Ammon's horn (tissue), 1 donor: ENCODE data around the gene EPHA5.
A peak's percentile ranks its signal among the peaks of the same experiment; 100 is the strongest.

Experiments
- DNase-seq: peaks from one replicate; pipeline ENCODE4 v3.0.0-alpha.2; 2016; ENCODE audit warnings: low spot score

EPHA5 gene

DNA sequence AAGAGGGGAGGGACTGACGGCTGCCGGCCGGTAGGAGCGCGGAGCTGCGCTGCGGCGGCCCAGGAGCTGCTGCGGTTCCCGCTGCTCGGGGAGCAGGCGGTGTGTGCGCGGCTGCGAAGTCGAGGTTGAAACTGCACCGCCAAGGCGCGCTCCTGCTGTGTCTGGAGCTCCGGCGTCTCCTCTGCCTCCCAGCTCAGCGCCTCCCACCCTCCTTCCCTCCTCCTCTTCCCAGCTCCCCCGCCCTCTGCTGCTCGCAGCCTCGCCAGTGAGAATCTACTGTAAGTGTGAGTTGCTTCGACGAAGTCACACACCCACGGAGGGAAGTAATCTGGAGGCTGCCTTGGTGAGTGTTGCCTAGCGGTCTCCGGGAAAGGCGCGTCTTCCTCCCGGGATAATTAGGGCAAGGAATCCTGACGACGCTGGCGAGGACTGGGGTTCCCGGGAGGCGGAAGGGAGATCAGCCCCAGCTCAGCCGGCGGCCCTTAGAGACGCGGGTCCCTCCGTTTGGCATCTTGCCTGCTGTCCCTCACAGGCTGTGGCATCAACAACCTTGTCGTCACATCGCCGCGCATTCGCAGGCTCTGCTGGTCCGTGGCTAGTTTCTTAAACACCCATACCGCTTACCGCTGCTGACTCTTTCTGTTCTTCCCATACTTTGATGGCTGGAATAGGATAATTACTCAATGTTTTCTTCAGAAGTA, at the start of gene EPHA5:
EPHA5 (minus strand) TSS at position 159 of the 701 bp plus-strand sequence. CDS start 747 bp downstream, outside the sequence.
- peak; percentile 84 for DNase-seq

DNA sequence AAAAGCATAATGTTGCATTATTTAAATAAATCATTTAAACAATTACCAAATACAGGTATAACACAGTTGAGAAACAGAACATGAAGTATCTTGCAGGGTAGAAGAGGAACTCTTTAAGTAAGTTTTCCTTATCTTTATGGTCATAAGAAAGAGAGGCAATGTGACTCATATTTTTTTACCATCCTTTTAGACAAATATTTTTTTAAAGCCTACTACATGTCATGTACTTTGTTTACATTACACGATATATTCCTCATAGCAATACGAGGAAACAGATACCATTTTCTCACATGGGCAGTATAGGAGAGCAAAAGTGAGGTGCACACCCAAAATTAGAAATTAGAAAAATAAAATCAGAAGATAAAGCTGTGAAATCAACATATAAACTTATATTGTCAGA, 49.3 kb upstream of the EPHA5 start:
- no peak for DNase-seq

DNA sequence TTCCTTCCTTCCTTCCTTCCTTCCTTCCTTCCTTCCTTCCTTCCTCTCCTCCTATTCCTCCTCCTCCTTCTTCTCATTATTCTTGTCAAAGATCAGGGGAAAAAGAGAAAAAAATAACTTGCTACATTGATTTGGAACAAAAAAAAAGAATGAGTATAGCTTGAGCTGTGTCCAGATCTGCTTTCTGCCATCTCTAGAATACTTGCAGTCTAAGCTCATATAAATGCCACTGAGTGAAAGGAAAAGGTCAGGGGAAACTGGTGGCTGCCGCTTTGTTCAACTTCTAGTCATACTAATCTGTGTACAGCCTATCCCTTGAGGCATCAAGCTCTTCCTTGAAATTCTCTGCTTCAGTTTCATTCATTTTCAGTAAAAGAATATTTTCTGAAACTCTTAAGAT, 28.3 kb upstream of the EPHA5 start:
- DNase-seq = no peak

DNA sequence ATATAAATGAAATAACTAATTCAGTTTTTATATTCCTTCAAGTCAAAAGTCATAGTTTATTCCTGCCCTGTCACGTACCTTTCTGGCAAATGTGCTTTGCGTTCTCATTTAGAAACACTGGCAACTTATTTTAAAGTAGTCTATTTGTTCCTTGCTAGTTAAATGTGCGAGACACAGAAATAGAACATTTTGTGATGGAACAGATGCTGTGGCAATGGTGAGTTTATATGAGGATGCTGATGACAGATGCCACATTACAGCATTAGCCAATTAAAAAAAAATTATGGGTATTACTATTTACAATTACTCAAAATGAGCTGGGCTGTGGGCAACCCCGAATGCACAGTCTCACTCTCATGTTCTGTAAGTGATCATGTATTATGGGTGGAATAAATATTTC, 26.1 kb upstream of the EPHA5 start:
- peak; percentile 53 for DNase-seq

DNA sequence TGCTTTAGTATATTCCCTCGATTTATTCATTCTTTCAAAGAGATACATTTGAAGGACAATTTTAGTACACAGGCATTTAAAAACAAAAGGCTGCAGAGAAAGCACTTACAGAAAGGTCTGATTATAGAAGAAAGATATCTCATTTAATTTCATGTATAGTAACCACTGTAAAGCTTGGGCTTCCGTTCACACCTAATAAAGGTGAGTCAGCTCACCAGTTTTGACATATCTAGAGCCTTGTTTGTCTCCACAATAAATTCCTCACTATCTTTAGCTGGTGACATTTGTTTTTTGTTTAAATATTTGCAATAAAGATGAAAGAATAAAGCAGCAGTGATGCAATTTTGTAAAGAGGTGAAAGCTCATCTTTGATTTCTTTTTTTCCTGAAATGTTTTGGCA, 1.1 kb upstream of the EPHA5 start:
- DNase-seq = no peak

DNA sequence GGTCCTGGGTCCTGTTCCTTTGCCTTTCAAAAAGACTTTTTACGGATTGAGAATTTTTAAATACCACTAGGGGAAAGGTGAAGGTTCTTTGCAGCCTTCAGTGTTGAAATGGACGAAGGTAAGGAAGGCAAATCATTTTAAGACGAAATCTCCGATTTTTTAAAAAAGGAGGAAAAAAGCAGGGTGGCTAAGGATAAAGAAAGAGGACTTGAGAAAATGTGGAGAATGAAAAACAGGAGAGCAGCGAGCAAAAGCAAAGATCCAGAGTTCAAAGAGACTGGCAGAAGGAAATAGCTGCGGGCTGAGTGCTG, 314 bp downstream of the EPHA5 start:
- no peak for DNase-seq

DNA sequence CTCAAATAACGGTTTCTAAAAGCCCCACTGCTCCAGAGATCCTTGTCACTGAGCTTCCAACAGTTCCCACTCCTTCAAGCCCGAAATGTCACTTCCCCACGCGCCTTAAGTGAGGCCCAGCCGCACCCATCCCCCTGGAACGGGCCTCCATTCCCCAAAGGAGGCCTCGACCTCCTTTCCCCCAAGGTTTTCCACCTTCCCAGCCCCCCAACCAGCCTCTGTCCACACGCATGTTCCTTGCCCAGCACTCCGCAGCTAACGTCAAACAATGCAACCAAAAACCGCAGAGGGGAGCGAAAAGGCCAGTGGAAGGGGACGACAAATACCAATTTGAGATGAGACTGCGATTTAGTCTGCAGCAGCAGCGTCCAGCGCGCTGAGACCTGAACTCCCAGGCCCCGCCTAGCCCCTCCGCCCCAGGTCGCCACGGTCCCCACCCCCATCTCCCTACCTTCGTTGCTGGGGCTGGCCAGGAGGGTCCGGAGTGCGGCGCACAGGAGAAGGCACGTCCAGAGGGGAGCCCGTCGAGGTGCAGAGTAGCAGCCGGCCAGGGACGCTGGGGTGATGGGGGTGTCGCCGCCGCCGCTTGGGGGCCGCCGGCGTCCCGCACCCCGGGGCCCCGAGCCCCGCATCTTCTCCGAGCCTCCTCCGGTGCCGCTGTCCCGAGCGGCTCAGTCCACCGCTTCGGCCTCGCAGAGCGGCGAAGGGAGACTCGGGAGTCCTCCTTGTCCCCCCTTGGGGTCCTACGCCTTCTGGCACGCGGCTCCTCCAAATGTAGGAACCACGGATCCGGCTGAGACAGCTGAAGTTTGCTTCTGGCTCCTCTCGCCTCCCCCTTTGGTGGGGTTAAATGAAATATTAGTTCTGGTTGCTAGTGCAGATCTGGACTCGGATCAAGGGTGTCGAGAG, 924 bp downstream of the EPHA5 start:
- no peak for DNase-seq

DNA sequence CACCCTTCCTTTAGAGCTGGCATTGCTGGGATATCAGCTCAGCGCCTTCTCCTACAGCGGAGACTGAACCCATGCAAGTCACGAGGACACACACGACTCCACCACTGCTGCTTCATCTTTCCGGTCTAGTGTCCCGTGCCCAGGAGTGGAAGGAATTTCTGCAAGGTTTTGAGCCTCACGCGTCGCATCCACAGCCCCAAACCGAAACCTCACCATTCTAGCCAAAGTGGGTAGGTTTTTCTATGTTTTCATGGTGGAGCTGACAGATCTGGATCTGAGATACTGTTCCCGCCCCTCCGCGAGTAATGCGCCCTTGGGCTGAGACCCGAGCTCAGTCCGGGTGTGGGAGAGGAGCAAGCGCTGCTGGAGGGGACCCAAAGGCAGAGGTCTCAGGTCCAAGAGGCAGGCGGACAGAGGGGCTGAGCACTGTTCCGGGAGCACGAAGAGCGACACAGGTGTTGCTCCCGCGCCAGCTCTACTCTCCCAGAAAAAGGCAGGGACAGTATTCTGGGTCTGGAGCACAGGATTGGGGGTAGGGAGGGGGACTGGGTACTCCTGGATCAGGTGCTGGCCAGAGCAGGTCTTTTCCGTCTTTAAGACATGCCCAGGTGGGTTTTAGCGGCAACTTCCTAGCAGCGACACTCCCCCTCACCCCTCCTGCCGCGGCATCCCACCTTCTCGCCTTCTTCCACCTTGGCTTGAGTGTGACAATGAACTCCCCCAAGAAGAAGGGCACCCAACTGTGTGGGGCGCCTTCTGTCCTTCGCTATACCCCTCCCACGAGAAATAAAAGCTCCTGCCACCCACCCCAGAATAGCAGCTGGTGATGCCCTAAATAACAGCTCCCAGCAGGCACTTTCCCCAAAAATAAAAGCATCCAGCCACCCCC, 1.8 kb downstream of the EPHA5 start:
- peak; percentile 67 for DNase-seq

DNA sequence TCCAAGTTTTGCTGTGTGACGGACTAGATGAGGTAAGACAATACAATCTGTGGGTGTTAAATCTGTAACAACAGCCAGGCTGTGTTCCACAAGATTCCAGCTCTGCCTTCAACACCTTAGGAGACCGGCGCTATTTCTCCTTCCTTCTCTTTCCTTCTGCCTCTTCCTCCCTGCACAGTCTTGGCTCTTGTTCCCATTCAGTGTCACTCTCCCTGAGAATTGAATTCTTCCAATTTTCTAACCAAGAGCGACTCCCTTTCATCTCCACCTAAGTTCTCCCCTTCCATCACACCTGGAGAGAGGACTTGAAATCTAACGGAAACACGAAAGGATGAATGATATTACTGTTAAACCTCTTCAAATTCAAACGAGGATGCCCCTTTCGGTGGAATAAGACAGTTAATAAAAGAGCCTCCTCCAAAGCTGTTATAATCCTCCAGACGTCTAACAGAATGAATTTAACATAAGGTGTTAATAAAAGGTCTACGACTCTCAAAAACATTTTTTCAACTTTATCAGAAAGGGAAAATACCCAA, 2.7 kb downstream of the EPHA5 start:
- DNase-seq = peak; percentile 15

DNA sequence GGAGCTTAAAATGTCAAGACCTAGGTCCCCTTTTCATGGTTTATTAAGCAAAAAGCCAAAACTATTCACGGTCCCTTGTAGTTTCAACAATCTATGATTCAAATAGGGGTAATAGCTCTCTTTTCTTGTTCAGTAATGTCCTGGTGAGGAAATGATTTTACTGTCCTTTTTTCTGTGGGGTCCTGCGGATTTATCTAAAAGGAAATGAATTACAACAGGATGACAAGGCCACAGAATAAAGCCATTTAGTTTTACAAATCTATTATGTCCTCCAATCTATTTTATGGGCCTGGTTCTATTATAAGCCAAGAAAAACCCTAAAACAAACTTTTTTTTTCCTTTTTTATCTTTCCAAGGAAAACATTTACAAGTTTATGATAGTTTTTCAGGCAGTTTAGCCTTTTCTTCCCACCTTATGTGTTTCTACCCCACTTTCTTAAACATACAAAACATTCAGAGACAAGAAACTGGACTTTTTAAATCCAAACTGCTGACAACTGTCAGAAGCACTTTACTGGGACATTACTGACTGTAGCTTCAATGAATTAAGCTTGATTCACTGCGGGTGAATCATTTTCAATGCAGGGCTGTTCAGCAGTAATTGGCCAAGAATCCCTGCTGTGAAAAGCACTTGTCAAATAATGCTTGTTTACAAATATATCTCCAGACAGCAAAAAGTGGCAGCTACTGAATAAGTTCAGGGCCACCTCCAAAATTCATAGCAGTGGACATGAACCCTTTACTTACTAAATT, 4.3 kb downstream of the EPHA5 start:
- peak; percentile 51 for DNase-seq

DNA sequence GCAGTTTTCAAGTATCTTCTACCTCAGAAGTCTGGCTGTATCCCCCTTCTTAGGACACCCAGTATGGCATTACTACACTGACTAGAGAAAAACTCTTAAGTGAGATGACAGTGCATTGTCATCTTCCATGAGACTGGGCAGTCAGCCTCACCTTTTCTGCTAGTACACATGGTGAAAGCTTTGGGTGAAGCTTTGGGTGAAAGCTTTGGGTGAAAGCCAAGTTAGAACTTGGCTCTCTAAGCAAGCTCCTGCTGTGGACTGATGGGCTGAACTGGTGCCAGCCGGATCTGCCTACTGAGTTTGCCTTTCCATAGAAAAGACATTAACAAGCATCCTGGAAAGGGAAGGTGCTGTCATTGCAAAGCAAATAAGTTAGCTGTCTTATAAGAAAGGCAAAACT, 8.8 kb downstream of the EPHA5 start:
- no peak for DNase-seq

DNA sequence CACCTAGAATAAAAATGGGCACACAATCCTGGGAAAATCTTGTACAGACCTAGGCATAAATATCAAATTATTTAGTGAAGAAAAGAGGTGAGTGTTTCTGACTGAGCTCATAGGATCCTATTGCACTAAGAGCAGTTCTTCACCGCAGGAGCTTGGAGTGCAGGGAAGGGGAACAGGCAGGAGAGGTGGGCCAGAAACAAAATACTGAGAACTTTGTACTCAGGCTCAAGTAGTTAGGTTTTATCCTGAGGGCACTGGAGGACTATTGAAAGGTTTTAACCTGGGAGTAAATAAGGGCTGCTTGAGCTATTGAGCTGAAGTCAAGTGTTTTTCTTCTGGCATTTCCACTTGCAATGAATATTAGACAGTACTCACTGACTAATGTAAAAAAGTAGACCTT, 12.2 kb downstream of the EPHA5 start:
- DNase-seq = no peak

DNA sequence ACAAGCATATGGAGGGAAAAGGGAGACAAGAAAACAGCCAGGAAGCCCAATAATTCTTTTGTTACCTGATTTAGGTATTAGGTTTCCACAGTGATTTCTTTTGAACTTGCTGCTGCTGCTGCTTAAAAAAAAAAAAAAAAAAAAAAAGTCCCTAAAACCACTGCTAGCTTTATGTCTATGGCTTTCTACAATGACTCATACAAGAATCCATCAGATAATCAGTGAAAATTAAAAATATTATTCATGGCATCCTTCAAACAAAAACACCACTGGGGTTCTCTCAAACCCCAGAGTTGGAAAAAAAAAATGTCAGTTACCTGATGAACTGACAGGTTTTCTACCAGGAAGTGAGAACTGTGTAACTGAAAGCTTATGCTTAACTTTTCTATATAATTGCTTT, 14.3 kb downstream of the EPHA5 start:
- DNase-seq = no peak

DNA sequence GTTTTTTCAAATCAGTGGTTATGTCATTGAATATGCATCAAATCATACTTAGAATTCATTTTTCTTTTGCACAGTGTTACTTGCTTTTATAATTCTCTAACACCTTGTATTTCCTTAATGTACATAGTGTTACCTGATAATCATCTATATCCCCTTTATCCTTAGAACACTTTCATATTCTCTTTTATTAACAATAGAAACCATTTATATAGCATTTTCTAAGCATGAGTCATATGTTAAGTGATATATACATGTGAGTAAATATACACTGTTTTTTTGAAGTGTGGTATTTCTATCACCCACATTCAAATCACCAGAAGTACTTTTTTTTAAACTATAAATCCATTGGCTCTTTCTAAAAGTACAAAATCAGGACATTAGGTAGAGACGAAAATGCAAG, 15.3 kb downstream of the EPHA5 start:
- DNase-seq = no peak

DNA sequence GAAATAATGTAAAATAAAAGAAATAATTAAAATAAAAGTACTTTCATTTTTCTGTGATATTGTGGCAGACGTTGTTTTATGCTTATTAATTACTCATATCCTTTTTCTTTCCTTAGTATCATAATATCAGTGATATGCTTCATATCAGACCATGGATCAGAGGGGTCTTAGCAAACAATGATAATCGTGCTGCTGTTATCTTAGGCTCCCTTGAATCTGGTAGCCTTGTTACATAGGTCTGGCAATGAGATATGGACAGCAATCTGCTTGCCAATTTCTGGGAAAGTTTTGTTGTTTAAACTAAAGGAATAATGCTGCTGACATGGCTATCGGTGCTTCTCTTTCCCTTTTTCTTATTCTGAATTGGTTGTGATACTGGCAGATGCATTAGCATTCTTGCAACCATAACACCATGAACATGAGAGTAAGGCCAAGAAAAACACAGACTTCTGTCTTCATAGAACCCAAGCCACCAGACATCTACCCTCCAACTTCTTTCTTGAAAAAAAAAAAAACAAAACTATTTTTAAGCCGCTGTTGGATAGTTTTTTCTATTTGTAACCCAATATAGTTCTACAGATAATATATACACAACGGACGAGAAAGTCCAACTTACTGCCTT, 16.4 kb downstream of the EPHA5 start:
- DNase-seq = no peak

DNA sequence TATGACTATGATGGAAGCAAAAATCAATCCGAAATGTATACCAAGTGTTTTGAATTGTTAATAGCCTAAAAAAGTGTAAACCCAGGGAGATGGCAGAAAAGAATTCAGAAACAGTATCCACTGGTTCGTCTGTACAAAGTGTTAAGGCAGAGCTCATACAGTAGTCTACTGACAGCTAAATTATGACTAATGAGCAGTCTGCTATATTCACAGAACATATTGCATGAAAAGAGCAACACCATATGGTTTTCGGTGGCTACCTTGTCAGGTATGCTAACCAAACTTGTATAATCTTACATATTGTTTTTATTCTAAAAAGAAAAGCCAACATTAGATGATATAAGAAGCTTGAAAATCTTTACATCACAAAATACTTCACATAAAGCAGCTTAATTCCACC, 18.5 kb downstream of the EPHA5 start:
- DNase-seq = no peak

DNA sequence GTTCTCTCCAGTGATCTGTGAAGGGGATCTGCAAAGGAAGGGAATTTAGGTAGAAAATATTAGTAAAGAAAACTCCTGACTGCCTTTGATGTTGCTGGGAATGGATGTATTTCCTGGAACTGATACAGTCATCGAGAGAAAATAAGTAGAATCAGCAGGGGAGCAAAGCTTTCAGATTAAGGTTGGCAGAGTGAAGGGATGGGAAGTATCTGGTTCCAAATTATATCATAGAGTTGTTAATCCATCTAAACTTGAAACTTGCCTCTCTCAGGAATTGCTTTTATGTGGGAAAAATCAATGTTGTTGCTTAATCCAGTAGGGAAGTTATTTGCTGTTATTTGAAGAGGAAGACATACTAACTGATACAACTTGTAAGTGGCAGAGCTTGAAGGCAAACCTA, 19.3 kb downstream of the EPHA5 start:
- no peak for DNase-seq

DNA sequence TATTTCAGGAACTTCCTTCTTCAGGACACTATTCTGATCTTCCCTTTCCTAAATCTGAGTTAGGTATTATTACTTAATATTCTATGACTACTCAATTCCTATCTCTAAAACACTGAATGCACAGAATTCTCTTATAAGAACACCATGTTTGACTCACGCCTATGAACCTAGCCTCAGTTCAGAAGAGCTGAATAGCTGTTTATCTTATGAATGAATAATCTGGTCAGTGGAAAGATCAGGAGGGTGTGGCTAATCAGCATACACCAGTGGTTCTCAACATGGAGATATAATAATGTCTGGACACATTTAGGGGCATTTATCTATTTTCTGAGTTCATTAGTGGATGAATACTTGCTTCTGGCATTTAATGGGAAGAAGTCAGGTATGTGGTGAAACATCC, 24.2 kb downstream of the EPHA5 start:
- no peak for DNase-seq

DNA sequence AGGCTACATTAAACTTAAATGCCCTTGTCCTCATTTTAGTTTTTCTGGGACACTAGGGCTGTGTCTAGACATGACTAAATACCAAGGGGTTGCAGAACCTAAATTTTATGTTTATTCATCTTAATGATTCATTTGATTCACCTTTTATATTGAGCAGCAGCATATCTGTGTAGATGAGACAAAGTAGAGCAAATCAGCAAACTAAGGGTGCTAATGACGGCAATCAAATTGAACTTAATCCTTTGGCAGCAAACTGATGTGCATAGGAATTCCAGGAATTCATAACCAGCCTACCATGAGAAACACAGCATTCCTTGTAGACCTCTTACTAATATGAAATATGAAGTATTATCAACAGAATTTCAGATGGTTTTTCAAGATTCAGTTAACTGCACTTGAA, 25.1 kb downstream of the EPHA5 start:
- DNase-seq = no peak

DNA sequence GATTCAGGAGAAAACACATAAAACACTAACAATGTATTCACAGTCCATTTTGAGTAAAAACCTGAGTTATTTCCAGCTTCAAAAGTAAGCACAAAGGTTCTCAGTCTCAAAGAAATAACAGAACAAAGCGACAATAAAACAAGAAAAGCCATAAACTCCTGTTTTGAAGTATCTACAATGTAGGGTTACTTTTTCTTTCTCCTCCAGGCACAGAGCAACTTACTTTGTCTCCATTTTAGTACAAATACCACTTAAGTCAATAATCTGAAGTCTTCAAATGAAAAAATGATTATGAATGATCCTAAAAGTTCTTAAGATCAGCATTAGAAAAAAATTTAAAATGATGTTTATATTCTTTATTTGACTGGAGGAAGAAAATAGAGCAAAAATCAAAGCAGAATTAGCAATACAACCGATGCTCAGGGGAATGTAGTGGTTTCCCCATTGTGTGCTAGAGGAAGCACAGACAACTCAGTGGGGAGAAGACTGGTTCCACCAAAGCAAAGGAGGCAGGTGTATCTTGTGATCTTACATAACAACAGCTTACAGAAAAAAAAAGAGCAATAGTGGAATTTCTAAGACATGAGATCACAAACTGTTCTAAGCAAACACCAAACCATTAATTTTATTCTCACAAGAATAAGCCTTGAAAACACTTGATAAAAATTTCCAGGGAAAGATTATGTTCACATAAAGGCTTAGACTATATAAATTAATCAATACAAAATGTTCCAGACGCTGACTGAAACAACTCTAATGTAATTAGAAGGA, 35.1 kb downstream of the EPHA5 start:
- no peak for DNase-seq
